ENCODE measurements around the gene ATF1. TPM values are rescaled to one million over a fixed set of nuclear protein-coding genes. Genes with fewer than 3 reads are reported as not detected.
"Not testable (repeated sequence)": the region's sequence is repeated elsewhere in the genome, so short reads cannot be mapped to it uniquely, and the experiment has no call there.

Gene ATF1
- total RNA-seq, 1 donor from 2014 or later = 17.7 TPM

- DNase-seq (ENCODE audit: extremely low spot score in 2 of 2) = no peak
- no peaks in the 10 kb centered on the region for H3K36me3 ChIP-seq
- H3K4me1 ChIP-seq = peaks cover 9% of the 10 kb centered on the region
- H3K4me3 ChIP-seq = no peak overlapping the region
- no peaks in the 10 kb centered on the region for H3K9me3 ChIP-seq
- TF ChIP-seq POLR2AphosphoS5 (IDR thresholded peaks at IDR 0.05; ENCODE audit: insufficient read depth in 1 of 2, low read depth in 1 of 2) (no peak), CTCF (IDR thresholded peaks at IDR 0.05) (no peak), POLR2A (IDR thresholded peaks at IDR 0.05) (no peak)
- intact Hi-C loops (cut with DNase I) = no loop called here
- no peaks in the 10 kb centered on the region for H3K27me3 ChIP-seq
- H3K27ac ChIP-seq = no peak overlapping the region
These were observed 26.2 kb downstream of the ATF1 start for GRCh38 chr12:50790081-50790480.

GRCh38 chr12:50799908-50800307 lies 36.0 kb downstream of the ATF1 start:
- no peak for DNase-seq (ENCODE audit: extremely low spot score in 2 of 2)
- no peak overlapping the region for H3K4me3 ChIP-seq
- H3K27me3 ChIP-seq = no peaks in the 10 kb centered on the region
- no peak overlapping the region for H3K27ac ChIP-seq
- H3K9me3 ChIP-seq = no peaks in the 10 kb centered on the region
- peaks cover 0 to 30% of the 10 kb centered on the region in 2 donors for H3K36me3 ChIP-seq
- no peaks in the 10 kb centered on the region for H3K4me1 ChIP-seq
- no peak for TF ChIP-seq POLR2AphosphoS5 (IDR thresholded peaks at IDR 0.05; ENCODE audit: insufficient read depth in 1 of 2, low read depth in 1 of 2)
- no peak for TF ChIP-seq CTCF (IDR thresholded peaks at IDR 0.05)
- TF ChIP-seq POLR2A (IDR thresholded peaks at IDR 0.05) = no peak
- intact Hi-C loops (cut with DNase I) = no loop called here

- Histone ChIP-seq H3K4me3 (no peak overlapping the region), H3K36me3 (peaks cover 0 to 17% of the 10 kb centered on the region in 2 donors)
These were observed 39.5 kb downstream of the ATF1 start for GRCh38 chr12:50803230-50803875.

GRCh38 chr12:50806176-50806575 lies 42.3 kb downstream of the ATF1 start:
- no peaks in the 10 kb centered on the region for H3K27me3 ChIP-seq
- TF ChIP-seq POLR2A (IDR thresholded peaks at IDR 0.05) = no peak
- TF ChIP-seq CTCF (IDR thresholded peaks at IDR 0.05) = no peak
- no peak for TF ChIP-seq POLR2AphosphoS5 (IDR thresholded peaks at IDR 0.05; ENCODE audit: insufficient read depth in 1 of 2, low read depth in 1 of 2)
- H3K9me3 ChIP-seq = no peaks in the 10 kb centered on the region
- H3K4me1 ChIP-seq = no peaks in the 10 kb centered on the region
- peaks cover 0 to 18% of the 10 kb centered on the region in 2 donors for H3K36me3 ChIP-seq
- no peak overlapping the region for H3K4me3 ChIP-seq
- DNase-seq (ENCODE audit: extremely low spot score in 2 of 2) = no peak
- intact Hi-C loops (cut with DNase I) = no loop called here
- H3K27ac ChIP-seq = no peak overlapping the region

More at GRCh38 chr12:50803230-50803875, 39.5 kb downstream of the ATF1 start:
- Histone ChIP-seq H3K27ac (no peak overlapping the region), H3K4me1 (no peaks in the 10 kb centered on the region), H3K9me3 (no peaks in the 10 kb centered on the region), H3K27me3 (no peaks in the 10 kb centered on the region)
- intact Hi-C loops (cut with DNase I) = no loop called here
- TF ChIP-seq CTCF (IDR thresholded peaks at IDR 0.05) = no peak
- TF ChIP-seq POLR2A (IDR thresholded peaks at IDR 0.05) = no peak
- TF ChIP-seq POLR2AphosphoS5 (IDR thresholded peaks at IDR 0.05; ENCODE audit: insufficient read depth in 1 of 2, low read depth in 1 of 2) = no peak
- no peak for DNase-seq (ENCODE audit: extremely low spot score in 2 of 2)

GRCh38 chr12:50809131-50809530 lies 45.2 kb downstream of the ATF1 start:
- H3K27ac ChIP-seq; H3K27me3 ChIP-seq; H3K4me1 ChIP-seq; DNase-seq (ENCODE audit: extremely low spot score in 2 of 2); H3K9me3 ChIP-seq; H3K4me3 ChIP-seq; intact Hi-C loops (cut with DNase I): not testable (repeated sequence)
- peaks cover 0 to 31% of the 10 kb centered on the region in 2 donors for H3K36me3 ChIP-seq

GRCh38 chr12:50814921-50815320 lies 51.0 kb downstream of the ATF1 start:
- DNase-seq (ENCODE audit: extremely low spot score in 2 of 2); H3K27me3 ChIP-seq; H3K4me1 ChIP-seq; H3K27ac ChIP-seq; intact Hi-C loops (cut with DNase I); H3K4me3 ChIP-seq; H3K9me3 ChIP-seq: not testable (repeated sequence)
- peaks cover 0 to 75% of the 10 kb centered on the region in 2 donors for H3K36me3 ChIP-seq
